ENCODE data around the gene COL9A3.

COL9A3 gene

GRCh38 chr20:62825333-62825985 is 8.6 kb downstream of the COL9A3 start:
- no peak overlapping the region for H3K4me3 ChIP-seq (ENCODE audit: low read length)
- no peaks in the 10 kb centered on the region for H4K20me1 ChIP-seq (ENCODE audit: insufficient read depth, low read length)
- peaks cover 62% of the 10 kb centered on the region for H3K27me3 ChIP-seq (replicated peaks; ENCODE audit: insufficient read depth, low read length)
- no peaks in the 10 kb centered on the region for H3K9me2 ChIP-seq (replicated peaks; ENCODE audit: insufficient read depth, low read length)
- TF ChIP-seq CTCF (IDR thresholded peaks at IDR 0.05; ENCODE audit: low read length) (no peak), EZH2phosphoT487 (IDR thresholded peaks at IDR 0.05; ENCODE audit: low read length) (no peak), EZH2 (optimal IDR thresholded peaks at IDR 0.05; ENCODE audit: low read depth, low read length) (no peak)
- H3K27ac ChIP-seq (ENCODE audit: low read length) = no peak overlapping the region
- H3K9ac ChIP-seq (ENCODE audit: low read length) = no peak overlapping the region
- no peaks in the 10 kb centered on the region for H3F3A ChIP-seq (ENCODE audit: insufficient read depth, low read length)
- peaks cover 6% of the 10 kb centered on the region for H3K4me1 ChIP-seq (ENCODE audit: low read length)
- H3K9me3 ChIP-seq (replicated peaks; ENCODE audit: insufficient read depth, low read length) = no peaks in the 10 kb centered on the region
- no peak overlapping the region for H3K4me2 ChIP-seq (ENCODE audit: low read depth, low read length)
- no peak for DNase-seq
- H2AFZ ChIP-seq (ENCODE audit: low read length) = no peak overlapping the region
- no peaks in the 10 kb centered on the region for H3K79me2 ChIP-seq (ENCODE audit: low read length)
- H3K36me3 ChIP-seq (replicated peaks; ENCODE audit: insufficient read depth, low read length) = no peaks in the 10 kb centered on the region

GRCh38 chr20:62825986-62826645 is 9.3 kb downstream of the COL9A3 start:
- no peaks in the 10 kb centered on the region for H3K79me2 ChIP-seq (ENCODE audit: low read length)
- DNase-seq = no peak
- H3K9me2 ChIP-seq (replicated peaks; ENCODE audit: insufficient read depth, low read length) = no peaks in the 10 kb centered on the region
- H2AFZ ChIP-seq (ENCODE audit: low read length) = no peak overlapping the region
- H3F3A ChIP-seq (ENCODE audit: insufficient read depth, low read length) = no peaks in the 10 kb centered on the region
- no peaks in the 10 kb centered on the region for H4K20me1 ChIP-seq (ENCODE audit: insufficient read depth, low read length)
- no peak overlapping the region for H3K27ac ChIP-seq (ENCODE audit: low read length)
- H3K4me2 ChIP-seq (ENCODE audit: low read depth, low read length) = no peak overlapping the region
- H3K9ac ChIP-seq (ENCODE audit: low read length) = no peak overlapping the region
- H3K4me1 ChIP-seq (ENCODE audit: low read length) = peaks cover 6% of the 10 kb centered on the region
- no peaks in the 10 kb centered on the region for H3K9me3 ChIP-seq (replicated peaks; ENCODE audit: insufficient read depth, low read length)
- no peaks in the 10 kb centered on the region for H3K36me3 ChIP-seq (replicated peaks; ENCODE audit: insufficient read depth, low read length)
- no peak overlapping the region for H3K4me3 ChIP-seq (ENCODE audit: low read length)
- TF ChIP-seq EZH2phosphoT487 (IDR thresholded peaks at IDR 0.05; ENCODE audit: low read length) = no peak
- TF ChIP-seq CTCF (IDR thresholded peaks at IDR 0.05; ENCODE audit: low read length) = no peak
- TF ChIP-seq EZH2 (optimal IDR thresholded peaks at IDR 0.05; ENCODE audit: low read depth, low read length) = no peak
- peaks cover 55% of the 10 kb centered on the region for H3K27me3 ChIP-seq (replicated peaks; ENCODE audit: insufficient read depth, low read length)

- TF ChIP-seq CTCF (IDR thresholded peaks at IDR 0.05; ENCODE audit: low read length) (no peak), EZH2 (optimal IDR thresholded peaks at IDR 0.05; ENCODE audit: low read depth, low read length) (no peak), EZH2phosphoT487 (IDR thresholded peaks at IDR 0.05; ENCODE audit: low read length) (no peak)
- Histone ChIP-seq H3K4me1 (ENCODE audit: low read length) (peaks cover 6% of the 10 kb centered on the region), H3K79me2 (ENCODE audit: low read length) (no peaks in the 10 kb centered on the region), H3K9ac (ENCODE audit: low read length) (no peak overlapping the region), H3K4me3 (ENCODE audit: low read length) (no peak overlapping the region), H3K27ac (ENCODE audit: low read length) (no peak overlapping the region), H3K9me2 (replicated peaks; ENCODE audit: insufficient read depth, low read length) (no peaks in the 10 kb centered on the region), H3K27me3 (replicated peaks; ENCODE audit: insufficient read depth, low read length) (peaks cover 48% of the 10 kb centered on the region), H3K9me3 (replicated peaks; ENCODE audit: insufficient read depth, low read length) (no peaks in the 10 kb centered on the region), H3K4me2 (ENCODE audit: low read depth, low read length) (no peak overlapping the region), H3K36me3 (replicated peaks; ENCODE audit: insufficient read depth, low read length) (no peaks in the 10 kb centered on the region), H2AFZ (ENCODE audit: low read length) (no peak overlapping the region), H4K20me1 (ENCODE audit: insufficient read depth, low read length) (no peaks in the 10 kb centered on the region), H3F3A (ENCODE audit: insufficient read depth, low read length) (no peaks in the 10 kb centered on the region)
- no peak for DNase-seq
These were observed 9.9 kb downstream of the COL9A3 start for GRCh38 chr20:62826646-62827310.

Measured in MM.1S (cell line).